Mesodermal cell (in vitro differentiated cells): Measurements from ENCODE around the gene ALOX12.
A peak's percentile ranks its signal among the peaks of the same experiment; 100 is the strongest.
"Not testable (repeated sequence)": the region's sequence is repeated elsewhere in the genome, so short reads cannot be mapped to it uniquely, and the experiment has no call there.

Experiments used
- H3K27ac ChIP-seq: 2 replicates; pipeline ENCODE4 v1.7.0; 2013; ENCODE audit warnings: mild to moderate bottlenecking, low read depth, low read length, moderate library complexity; ENCODE audit not compliant: severe bottlenecking
- H3K36me3 ChIP-seq: 2 replicates; pipeline ENCODE4 v1.7.1; 2013; ENCODE audit warnings: mild to moderate bottlenecking, low read length, moderate library complexity; ENCODE audit not compliant: control insufficient read depth, insufficient read depth
- H3K4me1 ChIP-seq: one replicate; pipeline ENCODE4 v1.7.1; 2013; ENCODE audit warnings: mild to moderate bottlenecking, low read length; ENCODE audit not compliant: insufficient read depth, control insufficient read depth, poor library complexity, severe bottlenecking
- H3K4me3 ChIP-seq: 2 replicates; pipeline ENCODE4 v1.7.0; 2013; ENCODE audit warnings: low read length, control low read depth, mild to moderate bottlenecking; ENCODE audit not compliant: insufficient read depth, poor library complexity, severe bottlenecking; ENCODE audit errors: extremely low read depth
- H3K9me3 ChIP-seq: 2 replicates; pipeline ENCODE4 v1.7.1; 2013; ENCODE audit warnings: mild to moderate bottlenecking, low read length, moderate library complexity; ENCODE audit not compliant: control insufficient read depth
- WGBS, 2 experiments: methylation state at CpG; one replicate each; pipeline ENCODE4 v1.1.5; 2013; ENCODE audit warnings: missing lambda C conversion rate in 2 of 2; ENCODE audit not compliant: insufficient coverage in 2 of 2; 5-methylcytosine and 5-hydroxymethylcytosine counted together

The ALOX12 gene

GRCh38 chr17:6985266-6985665, 10.6 kb upstream of the ALOX12 start:
- no peaks in the 10 kb centered on the region for H3K36me3 ChIP-seq
- H3K4me1 ChIP-seq = no peaks in the 10 kb centered on the region
- WGBS, 2 experiments = 90% methylated on average over 1 of the region's 4 CpGs; no CpG with 5 or more reads in 1 of the 2 experiments
- no peak overlapping the region for H3K27ac ChIP-seq
- H3K4me3 ChIP-seq = no peak overlapping the region
- no peaks in the 10 kb centered on the region for H3K9me3 ChIP-seq

GRCh38 chr17:6986676-6987075, 9.2 kb upstream of the ALOX12 start:
- H3K27ac ChIP-seq = no peak overlapping the region
- H3K4me3 ChIP-seq = no peak overlapping the region
- H3K4me1 ChIP-seq = no peaks in the 10 kb centered on the region
- 85 to 92% methylated on average over 2 of the region's 3 CpGs for WGBS, 2 experiments
- no peaks in the 10 kb centered on the region for H3K36me3 ChIP-seq
- no peaks in the 10 kb centered on the region for H3K9me3 ChIP-seq

DNA sequence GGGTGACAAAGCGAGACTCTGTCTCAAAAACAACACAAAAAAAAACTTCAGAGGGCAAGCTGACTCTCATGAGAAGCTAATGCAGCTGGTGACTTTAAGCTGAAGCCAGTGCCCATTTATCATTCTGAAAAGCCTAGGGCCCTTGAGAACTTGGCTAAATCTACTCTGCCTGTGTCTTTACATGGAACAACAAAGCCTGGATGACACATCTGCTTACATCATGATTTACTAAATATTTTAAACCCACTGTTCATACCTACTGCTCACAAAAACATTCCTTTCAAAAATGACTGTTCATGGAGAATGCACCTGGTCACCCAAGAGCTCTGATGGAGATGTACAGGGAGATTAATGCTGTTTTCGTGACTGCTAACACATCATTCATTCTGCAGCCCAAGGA, 6.1 kb upstream of the ALOX12 start:
- H3K36me3 ChIP-seq = no peaks in the 10 kb centered on the region
- no peak overlapping the region for H3K4me3 ChIP-seq
- H3K27ac ChIP-seq = no peak overlapping the region
- 85 to 100% methylated on average over 1 to 2 of the region's 2 CpGs for WGBS, 2 experiments
- H3K9me3 ChIP-seq = no peaks in the 10 kb centered on the region
- no peaks in the 10 kb centered on the region for H3K4me1 ChIP-seq

- WGBS, 2 experiments = 87 to 100% methylated on average over 3 to 4 of the region's 5 CpGs
Observed at GRCh38 chr17:6993613-6994056, 2.2 kb upstream of the ALOX12 start.

GRCh38 chr17:6994118-6994598, 1.7 kb upstream of the ALOX12 start:
- Histone ChIP-seq H3K4me1 (peaks cover 12% of the 10 kb centered on the region), H3K36me3 (peaks cover 14% of the 10 kb centered on the region), H3K9me3 (no peaks in the 10 kb centered on the region), H3K4me3 (no peak overlapping the region), H3K27ac (no peak overlapping the region)
- 87 to 95% methylated on average over 5 to 7 of the region's 10 CpGs for WGBS, 2 experiments

More at GRCh38 chr17:6993613-6994056, 2.2 kb upstream of the ALOX12 start:
- not testable (repeated sequence) for H3K9me3 ChIP-seq, H3K27ac ChIP-seq, H3K4me3 ChIP-seq, H3K36me3 ChIP-seq
- H3K4me1 ChIP-seq = peaks cover 12% of the 10 kb centered on the region

DNA sequence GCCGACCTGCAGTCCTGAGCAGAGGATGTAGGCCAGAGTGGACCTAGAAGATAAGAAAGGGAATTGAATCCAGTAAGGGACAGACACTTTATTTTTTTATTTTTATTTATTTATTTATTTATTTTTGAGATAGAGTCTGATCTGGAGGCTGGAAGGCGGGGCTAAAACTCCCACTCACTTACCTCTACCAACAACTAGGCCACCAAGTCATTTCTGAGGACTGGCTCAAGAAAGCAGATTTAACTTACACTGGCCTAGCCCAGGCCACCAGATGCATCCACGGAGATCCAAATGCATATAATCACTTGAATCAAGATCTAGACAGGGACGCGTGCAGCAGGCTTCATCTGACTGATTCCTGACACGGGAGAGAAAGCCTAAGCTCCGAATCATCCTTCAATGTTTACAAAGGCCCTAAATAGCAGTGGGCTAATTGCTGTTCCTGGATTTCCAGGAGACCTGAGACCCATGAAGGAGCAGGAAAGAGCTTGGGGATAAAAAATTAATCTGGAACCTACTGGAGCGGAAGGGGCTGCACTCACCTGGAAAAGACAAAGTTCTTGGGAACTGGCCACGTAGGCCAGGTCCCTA, 1.1 kb upstream of the ALOX12 start:
- WGBS, 2 experiments = 94 to 96% methylated on average over 5 to 8 of the region's 9 CpGs
- H3K27ac ChIP-seq = peak overlapping the region; percentile 51
- peaks cover 20% of the 10 kb centered on the region for H3K36me3 ChIP-seq
- no peaks in the 10 kb centered on the region for H3K9me3 ChIP-seq
- no peak overlapping the region for H3K4me3 ChIP-seq
- H3K4me1 ChIP-seq = peaks cover 12% of the 10 kb centered on the region

DNA sequence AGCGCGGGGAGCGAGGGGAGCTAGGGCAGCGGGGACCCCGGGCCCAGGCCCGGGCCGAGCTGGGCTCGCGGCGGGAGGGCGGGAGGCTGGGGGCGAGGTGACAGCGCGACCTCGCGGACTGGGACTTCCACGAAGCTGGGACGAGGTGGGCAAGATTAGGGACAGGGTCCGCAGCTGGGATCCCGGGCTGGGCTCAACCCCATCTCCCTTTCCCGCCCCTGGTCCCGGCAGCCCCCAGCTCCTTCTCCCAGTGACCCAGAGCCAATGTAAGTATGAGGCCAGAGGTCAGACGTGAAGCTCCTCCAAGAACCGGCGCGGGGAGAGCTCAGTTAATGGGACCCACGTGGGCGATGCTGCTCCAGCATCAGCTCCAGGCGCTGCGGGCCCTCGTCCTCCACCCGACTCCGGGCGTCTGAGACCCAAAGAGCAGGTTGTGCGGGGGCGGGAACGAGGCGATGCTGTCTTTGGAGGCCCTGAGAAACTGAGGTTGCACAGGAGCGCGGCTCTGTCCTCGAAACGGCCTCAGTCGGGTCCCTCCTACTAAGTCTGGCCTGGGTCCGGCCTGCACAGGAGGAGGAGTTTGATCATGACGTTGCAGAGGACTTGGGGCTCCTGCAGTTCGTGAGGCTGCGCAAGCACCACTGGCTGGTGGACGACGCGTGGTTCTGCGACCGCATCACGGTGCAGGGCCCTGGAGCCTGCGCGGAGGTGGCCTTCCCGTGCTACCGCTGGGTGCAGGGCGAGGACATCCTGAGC, 585 bp downstream of the ALOX12 start:
- Histone ChIP-seq H3K9me3 (no peaks in the 10 kb centered on the region), H3K4me1 (peaks cover 12% of the 10 kb centered on the region), H3K4me3 (no peak overlapping the region), H3K36me3 (peaks cover 28% of the 10 kb centered on the region), H3K27ac (no peak overlapping the region)
- 72 to 79% methylated on average over 53 to 58 of the region's 58 CpGs for WGBS, 2 experiments

DNA sequence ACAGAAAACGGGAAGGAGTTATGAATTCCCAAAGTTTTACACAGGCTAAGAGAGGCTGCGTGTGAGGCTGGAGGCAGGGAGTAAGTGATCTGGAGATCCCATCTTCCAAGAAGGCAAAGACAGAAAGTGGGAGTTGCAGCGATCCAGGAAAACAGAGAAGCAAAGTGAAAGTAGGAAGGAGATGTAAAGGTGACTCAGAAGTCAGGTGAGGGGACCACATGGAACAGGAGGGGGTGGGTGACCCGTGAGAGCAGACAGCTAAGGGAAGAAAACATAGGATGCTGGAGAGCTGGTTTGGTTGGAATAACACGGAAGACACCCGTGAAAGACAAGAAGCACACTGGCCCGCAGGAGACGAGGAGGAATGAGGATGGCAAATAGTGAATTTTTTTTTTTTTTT, 1.3 kb downstream of the ALOX12 start:
- Histone ChIP-seq H3K4me3 (no peak overlapping the region), H3K4me1 (peaks cover 12% of the 10 kb centered on the region), H3K27ac (no peak overlapping the region), H3K9me3 (no peaks in the 10 kb centered on the region), H3K36me3 (peaks cover 35% of the 10 kb centered on the region)
- 91 to 100% methylated on average over 6 to 8 of the region's 8 CpGs for WGBS, 2 experiments

- no peak overlapping the region for H3K27ac ChIP-seq
- peaks cover 12% of the 10 kb centered on the region for H3K4me1 ChIP-seq
- H3K9me3 ChIP-seq = no peaks in the 10 kb centered on the region
- WGBS, 2 experiments = 85% methylated on average over 7 to 10 of the region's 11 CpGs
- no peak overlapping the region for H3K4me3 ChIP-seq
- peaks cover 47% of the 10 kb centered on the region for H3K36me3 ChIP-seq
Observed at GRCh38 chr17:6998855-6999508, 3.1 kb downstream of the ALOX12 start.

DNA sequence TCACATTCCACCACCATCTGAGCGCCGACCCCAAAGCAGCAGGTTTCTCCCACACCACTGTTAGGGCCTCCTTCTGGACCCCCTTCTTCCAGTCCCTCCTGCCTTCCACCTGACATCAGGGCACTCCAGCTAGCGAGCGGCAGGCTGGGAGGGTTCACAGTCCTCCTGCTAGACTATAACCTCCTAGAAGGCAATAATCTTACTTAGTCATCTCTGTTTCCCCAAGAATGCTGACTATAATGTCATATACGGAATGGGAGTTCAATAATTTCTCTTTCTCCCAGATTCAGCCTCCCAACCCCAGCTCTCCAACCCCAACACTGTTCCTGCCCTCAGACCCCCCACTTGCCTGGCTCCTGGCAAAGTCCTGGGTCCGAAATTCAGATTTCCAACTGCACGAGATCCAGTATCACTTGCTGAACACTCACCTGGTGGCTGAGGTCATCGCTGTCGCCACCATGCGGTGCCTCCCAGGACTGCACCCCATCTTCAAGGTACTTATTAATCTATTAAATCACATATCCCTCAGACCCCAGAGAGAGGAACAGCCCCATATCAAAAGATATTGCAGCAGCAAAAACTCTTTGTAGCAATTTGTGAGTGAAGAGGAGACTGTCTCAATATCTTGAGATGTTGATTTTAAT, 5.6 kb downstream of the ALOX12 start:
- no peaks in the 10 kb centered on the region for H3K9me3 ChIP-seq
- 64 to 80% methylated on average over 8 to 9 of the region's 10 CpGs for WGBS, 2 experiments
- H3K4me3 ChIP-seq = no peak overlapping the region
- peaks cover 46% of the 10 kb centered on the region for H3K36me3 ChIP-seq
- no peak overlapping the region for H3K27ac ChIP-seq
- no peaks in the 10 kb centered on the region for H3K4me1 ChIP-seq
